K562 (cell line): ENCODE results near the gene PRKAG2. TPM values are rescaled to one million over a fixed set of nuclear protein-coding genes. Genes with fewer than 3 reads are reported as not detected.

Experiments used
- BCOR ChIP-seq: fragments of 450-650 bp; IDR thresholded peaks from 2 replicates; pipeline ENCODE4 v1.6.1; 2016
- ETV5 ChIP-seq: sonication (generic); formaldehyde crosslinking; IDR thresholded peaks from 2 replicates; pipeline ENCODE4 v1.4.0; 2020; ENCODE audit warnings: low read depth, mild to moderate bottlenecking, missing genetic modification reagents
- ILK ChIP-seq: fragments of 450-650 bp; IDR thresholded peaks from 2 replicates; pipeline ENCODE4 v1.6.1; 2016; ENCODE audit warnings: missing genetic modification characterization, low read depth, mild to moderate bottlenecking, missing compliant biosample characterization, moderate library complexity, borderline replicate concordance
- MIER1 ChIP-seq: fragments of 450-650 bp; IDR thresholded peaks from 2 replicates; pipeline ENCODE4 v1.6.1; 2016; ENCODE audit warnings: antibody characterized with exemption, mild to moderate bottlenecking, low read depth
- NFE2 ChIP-seq: IDR thresholded peaks from 2 replicates; pipeline ENCODE4 v1.6.1; 2014; ENCODE audit warnings: antibody characterized with exemption, low read depth
- RBFOX2 ChIP-seq: fragments of 200-400 bp; formaldehyde crosslinking; IDR thresholded peaks from 2 replicates; pipeline ENCODE4 v1.6.1; 2017; ENCODE audit warnings: low read depth, mild to moderate bottlenecking, low read length, moderate library complexity
- RUNX1 ChIP-seq: sonication (generic); IDR thresholded peaks from 2 replicates; pipeline ENCODE4 v1.6.1; 2016; ENCODE audit warnings: antibody characterized with exemption, low read depth
- SAFB ChIP-seq: fragments of 200-400 bp; formaldehyde crosslinking; IDR thresholded peaks from 2 replicates; pipeline ENCODE4 v1.6.1; 2017; ENCODE audit warnings: low read depth, low read length, borderline replicate concordance
- SLC30A9 ChIP-seq: fragments of 250-450 bp; sonication (Bioruptor Pico); IDR thresholded peaks from 2 replicates; pipeline ENCODE4 v1.8.0; 2022; ENCODE audit warnings: mild to moderate bottlenecking, moderate library complexity
- WHSC1 ChIP-seq: IDR thresholded peaks from one replicate; pipeline ENCODE4 v1.6.1; 2012; ENCODE audit warnings: low read length, control low read depth, inconsistent platforms
- polyA plus RNA-seq, 8 experiments: library from polyadenylated mRNA; depleted of rRNA in 4 of 8; stranded (reverse) in 5 of 8; unstranded in 3 of 8; fragments of >200 nt; fragmentation: Nextera tagmentation in 2 of 8; fragmentation: Illumina TruSeq in 1 of 8; extraction: Ambion mirVana in 2 of 8; extraction: Trizol in 1 of 8; gene quantifications; 2 replicates each; pipeline versions ENCODE4 v1.2.1 to v1.2.3, GENCODE V29; 2011 to 2014; ENCODE audit warnings: inconsistent platforms in 1 of 8, missing spikeins in 1 of 8
- total RNA-seq, 7 experiments: library from RNA; depleted of rRNA in 6 of 7; stranded (reverse); fragments of >200 nt in 6 of 7; fragmentation: Illumina TruSeq in 2 of 7; extraction: Trizol in 2 of 7; gene quantifications; 2 replicates each; pipeline versions ENCODE4 v1.2.1 to v1.2.3, GENCODE V29; 2011 to 2021; ENCODE audit warnings: low replicate concordance in 1 of 7
- TF ChIP-seq, protein P1 (sequence below): fragments of 150-350 bp; IDR thresholded peaks from 2 replicates; pipeline ENCODE4 v1.6.1; 2014; ENCODE audit warnings: low read depth, mild to moderate bottlenecking, low read length, borderline replicate concordance
- TF ChIP-seq, protein P2 (sequence below): IDR thresholded peaks from 2 replicates; pipeline ENCODE4 v1.6.1; 2012; ENCODE audit warnings: low read depth, low read length, improper control_type of control experiment, borderline replicate concordance
- TF ChIP-seq, protein P3 (sequence below): fragments of 200-800 bp; sonication (Bioruptor generic); IDR thresholded peaks from 2 replicates; pipeline ENCODE4 v1.6.1; 2017; ENCODE audit warnings: missing genetic modification characterization, missing compliant biosample characterization
- TF ChIP-seq, protein P4 (sequence below), 2 experiments: fragments of 250-450 bp in 1 of 2; fragments of 450-650 bp in 1 of 2; sonication (Bioruptor Pico) in 1 of 2; IDR thresholded peaks; 2 replicates each; pipeline versions ENCODE4 v1.6.1 to v1.8.0; 2016 to 2021; ENCODE audit warnings: mild to moderate bottlenecking in 2 of 2, moderate library complexity in 2 of 2, missing compliant biosample characterization in 1 of 2, missing genetic modification characterization in 1 of 2
- TF ChIP-seq, protein P5 (sequence below): sonication (generic); formaldehyde crosslinking; IDR thresholded peaks from 2 replicates; pipeline ENCODE4 v1.8.0; 2022; ENCODE audit warnings: missing genetic modification reagents, mild to moderate bottlenecking, borderline replicate concordance

PRKAG2 gene
- total and polyA plus RNA-seq, 9 of the 15 experiments (the other 6 are each of a cell fraction or from before 2014, with no cell fraction given) = 0.99 to 5.6 (median 3.3) TPM

DNA sequence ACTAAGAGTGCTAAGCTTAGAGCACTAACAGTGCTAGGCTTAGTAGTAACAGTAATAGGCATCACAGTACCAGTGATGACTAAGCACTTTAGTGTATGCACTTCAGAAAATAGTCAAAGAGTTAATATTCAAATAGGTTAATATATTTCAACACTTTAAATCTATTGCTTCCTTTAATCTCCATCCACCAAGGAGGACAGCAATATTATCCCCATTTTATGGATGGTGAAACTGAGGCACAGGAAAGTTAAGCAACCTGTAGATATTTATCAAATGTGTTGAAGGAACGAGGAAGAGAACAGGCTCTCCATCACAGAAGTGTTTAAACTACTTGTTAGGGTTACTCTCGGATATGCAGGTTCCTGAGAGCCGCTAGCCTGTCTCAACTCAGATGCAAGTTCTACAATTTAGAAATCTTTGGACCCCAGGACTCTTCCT lies 165.5 kb downstream of the PRKAG2 start (continued):
- TF ChIP-seq, protein P1, sequence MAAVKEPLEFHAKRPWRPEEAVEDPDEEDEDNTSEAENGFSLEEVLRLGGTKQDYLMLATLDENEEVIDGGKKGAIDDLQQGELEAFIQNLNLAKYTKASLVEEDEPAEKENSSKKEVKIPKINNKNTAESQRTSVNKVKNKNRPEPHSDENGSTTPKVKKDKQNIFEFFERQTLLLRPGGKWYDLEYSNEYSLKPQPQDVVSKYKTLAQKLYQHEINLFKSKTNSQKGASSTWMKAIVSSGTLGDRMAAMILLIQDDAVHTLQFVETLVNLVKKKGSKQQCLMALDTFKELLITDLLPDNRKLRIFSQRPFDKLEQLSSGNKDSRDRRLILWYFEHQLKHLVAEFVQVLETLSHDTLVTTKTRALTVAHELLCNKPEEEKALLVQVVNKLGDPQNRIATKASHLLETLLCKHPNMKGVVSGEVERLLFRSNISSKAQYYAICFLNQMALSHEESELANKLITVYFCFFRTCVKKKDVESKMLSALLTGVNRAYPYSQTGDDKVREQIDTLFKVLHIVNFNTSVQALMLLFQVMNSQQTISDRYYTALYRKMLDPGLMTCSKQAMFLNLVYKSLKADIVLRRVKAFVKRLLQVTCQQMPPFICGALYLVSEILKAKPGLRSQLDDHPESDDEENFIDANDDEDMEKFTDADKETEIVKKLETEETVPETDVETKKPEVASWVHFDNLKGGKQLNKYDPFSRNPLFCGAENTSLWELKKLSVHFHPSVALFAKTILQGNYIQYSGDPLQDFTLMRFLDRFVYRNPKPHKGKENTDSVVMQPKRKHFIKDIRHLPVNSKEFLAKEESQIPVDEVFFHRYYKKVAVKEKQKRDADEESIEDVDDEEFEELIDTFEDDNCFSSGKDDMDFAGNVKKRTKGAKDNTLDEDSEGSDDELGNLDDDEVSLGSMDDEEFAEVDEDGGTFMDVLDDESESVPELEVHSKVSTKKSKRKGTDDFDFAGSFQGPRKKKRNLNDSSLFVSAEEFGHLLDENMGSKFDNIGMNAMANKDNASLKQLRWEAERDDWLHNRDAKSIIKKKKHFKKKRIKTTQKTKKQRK = no peak
- TF ChIP-seq WHSC1 (no peak), SAFB (no peak), MIER1 (no peak), ETV5 (CRISPR knock-in tag) (no peak), SLC30A9 (CRISPR knock-in tag) (no peak), NFE2 (0 out of 2 replicates have a peak, but pooled peaks have one; percentile 18), BCOR (0 out of 2 replicates have a peak, but pooled peaks have one; percentile 27), RUNX1 (no peak), ILK (no peak), RBFOX2 (no peak)
- TF ChIP-seq, protein P2, sequence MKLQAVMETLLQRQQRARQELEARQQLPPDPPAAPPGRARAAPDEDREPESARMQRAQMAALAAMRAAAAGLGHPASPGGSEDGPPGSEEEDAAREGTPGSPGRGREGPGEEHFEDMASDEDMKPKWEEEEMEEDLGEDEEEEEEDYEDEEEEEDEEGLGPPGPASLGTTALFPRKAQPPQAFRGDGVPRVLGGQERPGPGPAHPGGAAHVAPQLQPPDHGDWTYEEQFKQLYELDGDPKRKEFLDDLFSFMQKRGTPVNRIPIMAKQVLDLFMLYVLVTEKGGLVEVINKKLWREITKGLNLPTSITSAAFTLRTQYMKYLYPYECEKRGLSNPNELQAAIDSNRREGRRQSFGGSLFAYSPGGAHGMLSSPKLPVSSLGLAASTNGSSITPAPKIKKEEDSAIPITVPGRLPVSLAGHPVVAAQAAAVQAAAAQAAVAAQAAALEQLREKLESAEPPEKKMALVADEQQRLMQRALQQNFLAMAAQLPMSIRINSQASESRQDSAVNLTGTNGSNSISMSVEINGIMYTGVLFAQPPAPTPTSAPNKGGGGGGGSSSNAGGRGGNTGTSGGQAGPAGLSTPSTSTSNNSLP = no peak
- TF ChIP-seq, protein P3, sequence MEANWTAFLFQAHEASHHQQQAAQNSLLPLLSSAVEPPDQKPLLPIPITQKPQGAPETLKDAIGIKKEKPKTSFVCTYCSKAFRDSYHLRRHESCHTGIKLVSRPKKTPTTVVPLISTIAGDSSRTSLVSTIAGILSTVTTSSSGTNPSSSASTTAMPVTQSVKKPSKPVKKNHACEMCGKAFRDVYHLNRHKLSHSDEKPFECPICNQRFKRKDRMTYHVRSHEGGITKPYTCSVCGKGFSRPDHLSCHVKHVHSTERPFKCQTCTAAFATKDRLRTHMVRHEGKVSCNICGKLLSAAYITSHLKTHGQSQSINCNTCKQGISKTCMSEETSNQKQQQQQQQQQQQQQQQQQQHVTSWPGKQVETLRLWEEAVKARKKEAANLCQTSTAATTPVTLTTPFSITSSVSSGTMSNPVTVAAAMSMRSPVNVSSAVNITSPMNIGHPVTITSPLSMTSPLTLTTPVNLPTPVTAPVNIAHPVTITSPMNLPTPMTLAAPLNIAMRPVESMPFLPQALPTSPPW (CRISPR knock-in tag) = no peak
- TF ChIP-seq, protein P4, sequence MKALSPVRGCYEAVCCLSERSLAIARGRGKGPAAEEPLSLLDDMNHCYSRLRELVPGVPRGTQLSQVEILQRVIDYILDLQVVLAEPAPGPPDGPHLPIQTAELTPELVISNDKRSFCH (CRISPR knock-in tag; IDR thresholded peaks at IDR 0.05) = no peak
- TF ChIP-seq, protein P4 (tag; IDR thresholded peaks at IDR 0.05) = no peak
- TF ChIP-seq, protein P5, sequence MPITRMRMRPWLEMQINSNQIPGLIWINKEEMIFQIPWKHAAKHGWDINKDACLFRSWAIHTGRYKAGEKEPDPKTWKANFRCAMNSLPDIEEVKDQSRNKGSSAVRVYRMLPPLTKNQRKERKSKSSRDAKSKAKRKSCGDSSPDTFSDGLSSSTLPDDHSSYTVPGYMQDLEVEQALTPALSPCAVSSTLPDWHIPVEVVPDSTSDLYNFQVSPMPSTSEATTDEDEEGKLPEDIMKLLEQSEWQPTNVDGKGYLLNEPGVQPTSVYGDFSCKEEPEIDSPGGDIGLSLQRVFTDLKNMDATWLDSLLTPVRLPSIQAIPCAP (CRISPR knock-in tag) = no peak
